Upper lobe of right lung (tissue), 1 donor: ENCODE results near the gene ATIC. TPM values are rescaled to one million over a fixed set of nuclear protein-coding genes. Genes with fewer than 3 reads are reported as not detected.
A peak's percentile ranks its signal among the peaks of the same experiment; 100 is the strongest.

Experiments used
- ATAC-seq: fragments of 200-7000 bp; cut with Tn5 transposase; one replicate; pipeline ENCODE4 v1.9.1; 2020; ENCODE audit warnings: mild to moderate bottlenecking, moderate library complexity
- DNase-seq: peaks from one replicate; pipeline ENCODE4 v3.0.0-alpha.2; 2020
- H3K27ac ChIP-seq: fragments of 200-600 bp; one replicate; pipeline ENCODE4 v1.8.0; 2022
- H3K27me3 ChIP-seq: fragments of 200-600 bp; one replicate; pipeline ENCODE4 v1.8.0; 2022; ENCODE audit warnings: mild to moderate bottlenecking
- H3K36me3 ChIP-seq: fragments of 200-600 bp; one replicate; pipeline ENCODE4 v1.8.0; 2022
- H3K4me1 ChIP-seq: fragments of 200-600 bp; one replicate; pipeline ENCODE4 v1.8.0; 2022
- H3K4me3 ChIP-seq: fragments of 200-600 bp; one replicate; pipeline ENCODE4 v1.8.0; 2022; ENCODE audit warnings: mild to moderate bottlenecking
- H3K9me3 ChIP-seq: fragments of 200-600 bp; one replicate; pipeline ENCODE4 v1.8.0; 2022
- CTCF ChIP-seq: fragments of 200-600 bp; IDR thresholded peaks from one replicate; pipeline ENCODE4 v1.8.0; 2022; ENCODE audit warnings: antibody characterized with exemption
- intact Hi-C: fragments of 100-400 bp; cut with DNase I; formaldehyde crosslinking; loops from one replicate; pipeline ENCODE4 v1.11.0; 2022
- total RNA-seq: library from RNA; stranded (reverse); fragmentation: NEBNext Ultra II Directional; extraction: Animal tissue kit (Norgen Biotek cat#: 25700); gene quantifications from one replicate; pipeline ENCODE4 v1.2.1, GENCODE V29; 2021
- donor health status: DM: no; HTN: yes; CAD: no; lungs with severe emphysema.

ATIC gene
- total RNA-seq, 1 donor from 2014 or later = 71.0 TPM

- ATAC-seq (no peak), DNase-seq (no peak)
- Histone ChIP-seq H3K27me3 (no peaks in the 10 kb centered on the region), H3K4me1 (peaks cover 9% of the 10 kb centered on the region), H3K36me3 (peaks cover 61% of the 10 kb centered on the region), H3K4me3 (no peak overlapping the region), H3K27ac (no peak overlapping the region), H3K9me3 (no peaks in the 10 kb centered on the region)
- intact Hi-C loops = no loop called here
- TF ChIP-seq CTCF = no peak
Observed at GRCh38 chr2:215392687-215393270, 80.9 kb downstream of the ATIC start.

GRCh38 chr2:215394102-215394805 is 82.4 kb downstream of the ATIC start:
- ATAC-seq (no peak), DNase-seq (no peak)
- peaks cover 55% of the 10 kb centered on the region for H3K36me3 ChIP-seq
- no peak overlapping the region for H3K27ac ChIP-seq
- TF ChIP-seq CTCF = no peak
- peaks cover 9% of the 10 kb centered on the region for H3K4me1 ChIP-seq
- intact Hi-C loops = no loop called here
- H3K4me3 ChIP-seq = no peak overlapping the region
- H3K27me3 ChIP-seq = no peaks in the 10 kb centered on the region
- no peaks in the 10 kb centered on the region for H3K9me3 ChIP-seq

- Histone ChIP-seq H3K36me3 (peaks cover 44% of the 10 kb centered on the region), H3K27me3 (no peaks in the 10 kb centered on the region), H3K9me3 (no peaks in the 10 kb centered on the region), H3K4me1 (peaks cover 9% of the 10 kb centered on the region), H3K4me3 (no peak overlapping the region), H3K27ac (no peak overlapping the region)
- ATAC-seq = no peak
- DNase-seq = no peak
- no peak for TF ChIP-seq CTCF
- intact Hi-C loops = no loop called here
Observed at GRCh38 chr2:215395687-215396460, 84.0 kb downstream of the ATIC start.

- Histone ChIP-seq H3K4me1 (peaks cover 9% of the 10 kb centered on the region), H3K4me3 (no peak overlapping the region), H3K36me3 (peaks cover 36% of the 10 kb centered on the region), H3K27ac (no peak overlapping the region), H3K9me3 (no peaks in the 10 kb centered on the region), H3K27me3 (no peaks in the 10 kb centered on the region)
- DNase-seq (no peak), ATAC-seq (peak; percentile 48)
- intact Hi-C loops = no loop called here
- no peak for TF ChIP-seq CTCF
Observed at GRCh38 chr2:215396595-215397313, 84.9 kb downstream of the ATIC start.

GRCh38 chr2:215397632-215398341 is 85.9 kb downstream of the ATIC start:
- H3K4me1 ChIP-seq = peaks cover 9% of the 10 kb centered on the region
- H3K9me3 ChIP-seq = no peaks in the 10 kb centered on the region
- H3K27ac ChIP-seq = no peak overlapping the region
- H3K4me3 ChIP-seq = no peak overlapping the region
- no peaks in the 10 kb centered on the region for H3K27me3 ChIP-seq
- intact Hi-C loops = no loop called here
- DNase-seq (no peak), ATAC-seq (peak; percentile 89)
- peak; percentile 8 for TF ChIP-seq CTCF
- H3K36me3 ChIP-seq = peaks cover 29% of the 10 kb centered on the region
